SK-N-SH treated with all-trans-retinoic acid at 6 μM for 48 hours (cell line): ENCODE measurements around the gene PNLDC1.

Source experiments
- CREB5 ChIP-seq: fragments of 250-450 bp; sonication (Bioruptor Pico); IDR thresholded peaks from 2 replicates; pipeline ENCODE4 v1.5.1; 2020; ENCODE audit warnings: low read depth, mild to moderate bottlenecking, moderate library complexity
- CSRNP3 ChIP-seq: fragments of 250-450 bp; sonication (Bioruptor Pico); IDR thresholded peaks from 2 replicates; pipeline ENCODE4 v1.5.1; 2021; ENCODE audit warnings: mild to moderate bottlenecking, moderate library complexity
- ESRRG ChIP-seq: fragments of 250-450 bp; sonication (Bioruptor Pico); IDR thresholded peaks from 2 replicates; pipeline ENCODE4 v1.6.1; 2021; ENCODE audit warnings: mild to moderate bottlenecking
- GLIS3 ChIP-seq: fragments of 250-450 bp; sonication (Bioruptor Pico); IDR thresholded peaks from 2 replicates; pipeline ENCODE4 v1.5.0; 2020; ENCODE audit warnings: mild to moderate bottlenecking, moderate library complexity
- PATZ1 ChIP-seq: fragments of 250-450 bp; sonication (Bioruptor Pico); IDR thresholded peaks from 2 replicates; pipeline ENCODE4 v1.8.0; 2020; ENCODE audit warnings: mild to moderate bottlenecking, moderate library complexity, borderline replicate concordance
- TCF4 ChIP-seq: fragments of 250-450 bp; sonication (Bioruptor Pico); IDR thresholded peaks from 2 replicates; pipeline ENCODE4 v1.8.0; 2021; ENCODE audit warnings: mild to moderate bottlenecking, moderate library complexity, borderline replicate concordance
- ZNF8 ChIP-seq: fragments of 450-650 bp; formaldehyde crosslinking; IDR thresholded peaks from 2 replicates; pipeline ENCODE4 v1.5.0; 2020; ENCODE audit warnings: mild to moderate bottlenecking, moderate library complexity

GRCh38 chr6:159790149-159790955 is 9.7 kb upstream of the PNLDC1 start, which contains the start of gene MRPL18:
- TF ChIP-seq ESRRG (no peak), PATZ1 (CRISPR knock-in tag) (no peak), CSRNP3 (no peak), GLIS3 (no peak), CREB5 (CRISPR knock-in tag) (no peak), TCF4 (CRISPR knock-in tag) (no peak), ZNF8 (no peak)
